KMS-11 (cell line): ENCODE data around the gene MYOD1.

Experiments used
- H2AFZ ChIP-seq: fragments of 200-600 bp; sonication (generic); 2 replicates; pipeline ENCODE4 v1.6.1; 2016; ENCODE audit warnings: antibody characterized with exemption, mixed run types, low read depth
- H3K27ac ChIP-seq: fragments of 200-600 bp; sonication (generic); 2 replicates; pipeline ENCODE4 v1.6.1; 2016; ENCODE audit warnings: mild to moderate bottlenecking, mixed run types
- H3K27me3 ChIP-seq: fragments of 200-600 bp; sonication (generic); 2 replicates; pipeline ENCODE4 v1.6.1; 2017; ENCODE audit warnings: mild to moderate bottlenecking, low read depth, mixed run types, moderate library complexity; ENCODE audit not compliant: insufficient read depth
- H3K36me3 ChIP-seq: fragments of 200-600 bp; sonication (generic); 2 replicates; pipeline ENCODE4 v1.6.1; 2017; ENCODE audit warnings: mild to moderate bottlenecking, mixed run types; ENCODE audit not compliant: insufficient read depth
- H3K4me1 ChIP-seq: fragments of 200-600 bp; sonication (generic); 2 replicates; pipeline ENCODE4 v1.6.1; 2016; ENCODE audit warnings: mild to moderate bottlenecking, low read depth, mixed run types; ENCODE audit not compliant: poor library complexity, severe bottlenecking
- H3K4me2 ChIP-seq: fragments of 200-600 bp; sonication (generic); 2 replicates; pipeline ENCODE4 v1.7.0; 2016; ENCODE audit warnings: mild to moderate bottlenecking, mixed run types
- H3K4me3 ChIP-seq: fragments of 200-600 bp; sonication (generic); IDR thresholded peaks from 2 replicates; pipeline ENCODE4 v1.6.1; 2017; ENCODE audit warnings: low read depth, low read length, mixed read lengths; ENCODE audit not compliant: insufficient read depth
- H3K79me2 ChIP-seq: fragments of 200-600 bp; sonication (generic); 2 replicates; pipeline ENCODE4 v1.6.1; 2016; ENCODE audit warnings: low read depth, mixed run types; ENCODE audit not compliant: insufficient read depth
- H3K9ac ChIP-seq: fragments of 200-600 bp; sonication (generic); 2 replicates; pipeline ENCODE4 v1.6.1; 2016; ENCODE audit warnings: mild to moderate bottlenecking, mixed run types
- H4K20me1 ChIP-seq: fragments of 200-600 bp; sonication (generic); 2 replicates; pipeline ENCODE4 v1.6.1; 2016; ENCODE audit warnings: mild to moderate bottlenecking, mixed run types; ENCODE audit not compliant: insufficient read depth
- CTCF ChIP-seq: fragments of 200-600 bp; sonication (generic); conservative IDR thresholded peaks from 2 replicates; pipeline ENCODE4 v1.6.1; 2017; ENCODE audit warnings: low read depth, mild to moderate bottlenecking, antibody characterized with exemption, low read length, moderate library complexity, mixed read lengths

MYOD1 gene

GRCh38 chr11:17743026-17743807, 23.8 kb downstream of the MYOD1 start:
- Histone ChIP-seq H4K20me1 (no peaks in the 10 kb centered on the region), H3K36me3 (no peaks in the 10 kb centered on the region), H3K27ac (no peak overlapping the region), H3K4me2 (no peak overlapping the region), H3K9ac (no peak overlapping the region), H2AFZ (no peak overlapping the region), H3K4me1 (no peaks in the 10 kb centered on the region), H3K27me3 (peaks cover 8% of the 10 kb centered on the region; the same call in 1 of the 2 replicates), H3K4me3 (no peak overlapping the region), H3K79me2 (no peaks in the 10 kb centered on the region)
- TF ChIP-seq CTCF: no peak

GRCh38 chr11:17743808-17744119, 24.4 kb downstream of the MYOD1 start:
- no peak for TF ChIP-seq CTCF
- Histone ChIP-seq H3K27me3 (peaks cover 10% of the 10 kb centered on the region; the same call in 1 of the 2 replicates), H3K27ac (no peak overlapping the region)

GRCh38 chr11:17744151-17744940, 25.0 kb downstream of the MYOD1 start:
- H3K27ac ChIP-seq: no peak overlapping the region

More at GRCh38 chr11:17743808-17744119, 24.4 kb downstream of the MYOD1 start:
- H3K79me2 ChIP-seq: no peaks in the 10 kb centered on the region
- H3K4me2 ChIP-seq: no peak overlapping the region
- H3K9ac ChIP-seq: no peak overlapping the region
- H3K4me1 ChIP-seq: no peaks in the 10 kb centered on the region
- no peak overlapping the region for H3K4me3 ChIP-seq
- no peak overlapping the region for H2AFZ ChIP-seq
- H4K20me1 ChIP-seq: no peaks in the 10 kb centered on the region
- no peaks in the 10 kb centered on the region for H3K36me3 ChIP-seq

More at GRCh38 chr11:17744151-17744940, 25.0 kb downstream of the MYOD1 start:
- no peaks in the 10 kb centered on the region for H3K4me1 ChIP-seq
- H4K20me1 ChIP-seq: no peaks in the 10 kb centered on the region
- no peaks in the 10 kb centered on the region for H3K36me3 ChIP-seq
- H3K4me2 ChIP-seq: no peak overlapping the region
- peaks cover 12% of the 10 kb centered on the region; the same call in 1 of the 2 replicates for H3K27me3 ChIP-seq
- TF ChIP-seq CTCF: no peak
- H3K79me2 ChIP-seq: no peaks in the 10 kb centered on the region
- no peak overlapping the region for H2AFZ ChIP-seq
- H3K4me3 ChIP-seq: no peak overlapping the region
- no peak overlapping the region for H3K9ac ChIP-seq
